Measurements from ENCODE around the gene TMEM255A. TPM values are rescaled to one million over a fixed set of nuclear protein-coding genes. Genes with fewer than 3 reads are reported as not detected.

The TMEM255A gene
- total RNA-seq, 1 donor from 2014 or later, result 4.6 TPM

DNA sequence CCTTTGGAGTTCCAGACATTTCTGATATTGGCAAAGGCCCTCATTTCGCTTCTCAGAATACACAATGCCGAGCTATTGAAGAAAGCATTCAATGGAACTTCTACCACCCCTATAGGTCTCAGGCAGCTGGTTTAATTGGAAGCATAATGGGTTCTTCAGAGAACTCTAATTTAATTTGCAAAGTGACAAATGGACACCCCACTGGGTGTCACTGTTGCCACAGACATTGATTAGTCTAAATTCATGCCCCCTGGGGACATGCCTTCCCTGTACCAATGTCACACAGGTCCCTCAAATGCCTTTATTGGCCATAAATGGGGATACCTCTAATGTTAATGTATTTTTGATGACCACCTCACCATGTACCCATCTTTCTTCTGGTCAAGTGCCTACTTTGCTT is 22.9 kb upstream of the TMEM255A start:
- Histone ChIP-seq H3K79me2 (ENCODE audit: insufficient read depth, low read length) (no peaks in the 10 kb centered on the region), H4K20me1 (ENCODE audit: insufficient read depth, low read length) (no peaks in the 10 kb centered on the region), H2AFZ (ENCODE audit: low read depth, low read length) (no peak overlapping the region), H3K9ac (ENCODE audit: low read length) (no peak overlapping the region), H3K9me3 (ENCODE audit: insufficient read depth, low read depth, low read length) (no peaks in the 10 kb centered on the region), H3K36me3 (ENCODE audit: insufficient read depth, low read length) (no peaks in the 10 kb centered on the region), H3K27me3 (ENCODE audit: insufficient read depth, low read length) (no peaks in the 10 kb centered on the region), H3K27ac (ENCODE audit: low read depth, low read length) (no peak overlapping the region), H3K4me3 (ENCODE audit: insufficient read depth, low read depth, low read length) (no peak overlapping the region), H3K4me2 (ENCODE audit: low read length) (no peak overlapping the region), H3K4me1 (ENCODE audit: insufficient read depth, low read length) (no peaks in the 10 kb centered on the region)
- H3K36me3 Mint-ChIP-seq (ENCODE audit: low read depth, unreplicated experiment), result no peaks in the 10 kb centered on the region
- H3K27me3 Mint-ChIP-seq (ENCODE audit: low read depth, unreplicated experiment), result no peaks in the 10 kb centered on the region
- H3K4me1 Mint-ChIP-seq (ENCODE audit: low read depth, unreplicated experiment), result no peaks in the 10 kb centered on the region
- no peak overlapping the region for H3K4me3 Mint-ChIP-seq (ENCODE audit: unreplicated experiment)
- no peak for DNase-seq (ENCODE audit: low read depth)
- no peak overlapping the region for H3K27ac Mint-ChIP-seq (ENCODE audit: unreplicated experiment)
- H3K9me3 Mint-ChIP-seq (ENCODE audit: unreplicated experiment), result peaks cover 4% of the 10 kb centered on the region
- FAIRE-seq, result no peak
- TF ChIP-seq, protein P1, sequence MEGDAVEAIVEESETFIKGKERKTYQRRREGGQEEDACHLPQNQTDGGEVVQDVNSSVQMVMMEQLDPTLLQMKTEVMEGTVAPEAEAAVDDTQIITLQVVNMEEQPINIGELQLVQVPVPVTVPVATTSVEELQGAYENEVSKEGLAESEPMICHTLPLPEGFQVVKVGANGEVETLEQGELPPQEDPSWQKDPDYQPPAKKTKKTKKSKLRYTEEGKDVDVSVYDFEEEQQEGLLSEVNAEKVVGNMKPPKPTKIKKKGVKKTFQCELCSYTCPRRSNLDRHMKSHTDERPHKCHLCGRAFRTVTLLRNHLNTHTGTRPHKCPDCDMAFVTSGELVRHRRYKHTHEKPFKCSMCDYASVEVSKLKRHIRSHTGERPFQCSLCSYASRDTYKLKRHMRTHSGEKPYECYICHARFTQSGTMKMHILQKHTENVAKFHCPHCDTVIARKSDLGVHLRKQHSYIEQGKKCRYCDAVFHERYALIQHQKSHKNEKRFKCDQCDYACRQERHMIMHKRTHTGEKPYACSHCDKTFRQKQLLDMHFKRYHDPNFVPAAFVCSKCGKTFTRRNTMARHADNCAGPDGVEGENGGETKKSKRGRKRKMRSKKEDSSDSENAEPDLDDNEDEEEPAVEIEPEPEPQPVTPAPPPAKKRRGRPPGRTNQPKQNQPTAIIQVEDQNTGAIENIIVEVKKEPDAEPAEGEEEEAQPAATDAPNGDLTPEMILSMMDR (IDR thresholded peaks at IDR 0.05; ENCODE audit: insufficient read depth, low read depth, low read length), result no peak
- no peak for TF ChIP-seq EZH2 (IDR thresholded peaks at IDR 0.05; ENCODE audit: insufficient read depth, low read length)

DNA sequence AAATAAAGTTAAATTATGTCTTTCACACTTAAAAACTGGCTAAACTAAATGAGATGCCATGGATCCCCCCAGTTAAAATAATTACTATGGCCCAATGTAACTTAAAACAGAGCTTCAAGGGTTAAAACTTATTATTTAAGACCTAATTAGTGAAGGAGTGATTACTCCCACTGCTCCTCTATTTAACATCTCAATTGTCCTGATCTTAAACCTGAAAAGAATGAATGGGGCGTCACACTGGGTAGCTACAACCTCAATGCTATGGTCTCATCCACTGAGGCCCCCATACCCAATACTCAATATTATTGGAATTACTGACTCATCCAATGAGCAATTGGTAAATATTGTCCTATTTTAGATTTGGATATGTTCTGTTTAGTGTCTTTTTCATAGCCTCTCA is 21.1 kb upstream of the TMEM255A start:
- TF ChIP-seq, protein P1 (IDR thresholded peaks at IDR 0.05; ENCODE audit: insufficient read depth, low read depth, low read length), result no peak
- TF ChIP-seq EZH2 (IDR thresholded peaks at IDR 0.05; ENCODE audit: insufficient read depth, low read length), result no peak
- H3K79me2 ChIP-seq (ENCODE audit: insufficient read depth, low read length), result no peaks in the 10 kb centered on the region
- no peak overlapping the region for H3K4me3 ChIP-seq (ENCODE audit: insufficient read depth, low read depth, low read length)
- Mint-ChIP-seq H3K27ac (ENCODE audit: unreplicated experiment) (no peak overlapping the region), H3K9me3 (ENCODE audit: unreplicated experiment) (peaks cover 2% of the 10 kb centered on the region), H3K36me3 (ENCODE audit: low read depth, unreplicated experiment) (no peaks in the 10 kb centered on the region), H3K27me3 (ENCODE audit: low read depth, unreplicated experiment) (no peaks in the 10 kb centered on the region), H3K4me1 (ENCODE audit: low read depth, unreplicated experiment) (no peaks in the 10 kb centered on the region), H3K4me3 (ENCODE audit: unreplicated experiment) (no peak overlapping the region)
- H3K9me3 ChIP-seq (ENCODE audit: insufficient read depth, low read depth, low read length), result no peaks in the 10 kb centered on the region
- no peaks in the 10 kb centered on the region for H3K27me3 ChIP-seq (ENCODE audit: insufficient read depth, low read length)
- no peaks in the 10 kb centered on the region for H3K4me1 ChIP-seq (ENCODE audit: insufficient read depth, low read length)
- no peak overlapping the region for H3K4me2 ChIP-seq (ENCODE audit: low read length)
- no peak overlapping the region for H2AFZ ChIP-seq (ENCODE audit: low read depth, low read length)
- H4K20me1 ChIP-seq (ENCODE audit: insufficient read depth, low read length), result no peaks in the 10 kb centered on the region
- DNase-seq (ENCODE audit: low read depth) (no peak), FAIRE-seq (no peak)
- no peak overlapping the region for H3K27ac ChIP-seq (ENCODE audit: low read depth, low read length)
- no peaks in the 10 kb centered on the region for H3K36me3 ChIP-seq (ENCODE audit: insufficient read depth, low read length)
- no peak overlapping the region for H3K9ac ChIP-seq (ENCODE audit: low read length)

DNA sequence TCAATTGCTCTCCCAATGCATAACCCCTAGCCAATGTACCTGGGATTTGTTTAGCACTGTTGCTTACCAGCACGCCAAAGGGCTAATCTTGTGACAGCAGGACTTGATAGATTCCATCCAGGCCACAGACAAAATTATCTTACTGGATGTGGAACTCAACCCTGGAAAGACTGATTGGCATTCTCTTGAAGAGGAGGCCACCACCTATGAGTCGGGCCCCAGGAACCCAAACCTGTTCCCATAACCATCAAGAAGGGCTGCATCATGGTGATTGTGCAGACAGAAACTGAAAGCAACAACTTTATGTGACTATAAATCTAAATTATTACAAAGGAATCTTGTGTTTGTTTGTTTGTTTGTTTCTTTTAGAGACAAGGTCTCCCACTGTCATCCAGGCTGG is 19.9 kb upstream of the TMEM255A start:
- H3K4me2 ChIP-seq (ENCODE audit: low read length), result no peak overlapping the region
- Mint-ChIP-seq H3K36me3 (ENCODE audit: low read depth, unreplicated experiment) (no peaks in the 10 kb centered on the region), H3K4me1 (ENCODE audit: low read depth, unreplicated experiment) (no peaks in the 10 kb centered on the region), H3K27me3 (ENCODE audit: low read depth, unreplicated experiment) (no peaks in the 10 kb centered on the region), H3K9me3 (ENCODE audit: unreplicated experiment) (peaks cover 2% of the 10 kb centered on the region), H3K27ac (ENCODE audit: unreplicated experiment) (no peak overlapping the region), H3K4me3 (ENCODE audit: unreplicated experiment) (no peak overlapping the region)
- FAIRE-seq, result no peak
- TF ChIP-seq, protein P1 (IDR thresholded peaks at IDR 0.05; ENCODE audit: insufficient read depth, low read depth, low read length), result no peak
- TF ChIP-seq EZH2 (IDR thresholded peaks at IDR 0.05; ENCODE audit: insufficient read depth, low read length), result no peak
- H3K27me3 ChIP-seq (ENCODE audit: insufficient read depth, low read length), result no peaks in the 10 kb centered on the region
- H3K9ac ChIP-seq (ENCODE audit: low read length), result no peak overlapping the region
- no peak overlapping the region for H3K27ac ChIP-seq (ENCODE audit: low read depth, low read length)
- no peaks in the 10 kb centered on the region for H3K4me1 ChIP-seq (ENCODE audit: insufficient read depth, low read length)
- H3K9me3 ChIP-seq (ENCODE audit: insufficient read depth, low read depth, low read length), result no peaks in the 10 kb centered on the region
- no peak overlapping the region for H3K4me3 ChIP-seq (ENCODE audit: insufficient read depth, low read depth, low read length)
- no peak overlapping the region for H2AFZ ChIP-seq (ENCODE audit: low read depth, low read length)
- H3K36me3 ChIP-seq (ENCODE audit: insufficient read depth, low read length), result no peaks in the 10 kb centered on the region
- no peaks in the 10 kb centered on the region for H4K20me1 ChIP-seq (ENCODE audit: insufficient read depth, low read length)
- no peak for DNase-seq (ENCODE audit: low read depth)
- H3K79me2 ChIP-seq (ENCODE audit: insufficient read depth, low read length), result no peaks in the 10 kb centered on the region
